Pons (tissue), 1 donor: Measurements from ENCODE around the gene SPN.
"Not testable (repeated sequence)": the region's sequence is repeated elsewhere in the genome, so short reads cannot be mapped to it uniquely, and the experiment has no call there.

Experiments
- DNase-seq: peaks from one replicate; pipeline ENCODE4 v3.0.0-alpha.2; 2016; ENCODE audit warnings: low spot score

SPN gene

DNA sequence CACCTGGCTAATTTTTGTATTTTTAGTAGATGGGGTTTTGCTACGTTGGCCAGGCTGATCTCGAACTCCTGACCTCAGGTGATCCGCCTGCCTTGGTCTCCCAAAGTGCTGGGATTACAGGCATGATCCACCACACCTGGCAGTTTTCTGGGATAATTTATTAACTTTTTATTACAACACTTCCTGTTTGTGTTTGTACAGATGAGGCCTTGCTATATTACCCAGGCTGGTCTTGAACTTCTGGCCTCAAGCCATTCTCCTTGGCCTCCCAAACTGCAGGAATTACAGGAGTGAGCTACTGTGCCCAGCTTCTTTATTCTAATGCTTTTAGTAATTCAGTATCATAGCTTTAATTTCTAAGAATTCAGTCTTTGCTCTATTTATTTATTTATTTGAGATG lies 16.1 kb upstream of the SPN start:
- no peak for DNase-seq

DNA sequence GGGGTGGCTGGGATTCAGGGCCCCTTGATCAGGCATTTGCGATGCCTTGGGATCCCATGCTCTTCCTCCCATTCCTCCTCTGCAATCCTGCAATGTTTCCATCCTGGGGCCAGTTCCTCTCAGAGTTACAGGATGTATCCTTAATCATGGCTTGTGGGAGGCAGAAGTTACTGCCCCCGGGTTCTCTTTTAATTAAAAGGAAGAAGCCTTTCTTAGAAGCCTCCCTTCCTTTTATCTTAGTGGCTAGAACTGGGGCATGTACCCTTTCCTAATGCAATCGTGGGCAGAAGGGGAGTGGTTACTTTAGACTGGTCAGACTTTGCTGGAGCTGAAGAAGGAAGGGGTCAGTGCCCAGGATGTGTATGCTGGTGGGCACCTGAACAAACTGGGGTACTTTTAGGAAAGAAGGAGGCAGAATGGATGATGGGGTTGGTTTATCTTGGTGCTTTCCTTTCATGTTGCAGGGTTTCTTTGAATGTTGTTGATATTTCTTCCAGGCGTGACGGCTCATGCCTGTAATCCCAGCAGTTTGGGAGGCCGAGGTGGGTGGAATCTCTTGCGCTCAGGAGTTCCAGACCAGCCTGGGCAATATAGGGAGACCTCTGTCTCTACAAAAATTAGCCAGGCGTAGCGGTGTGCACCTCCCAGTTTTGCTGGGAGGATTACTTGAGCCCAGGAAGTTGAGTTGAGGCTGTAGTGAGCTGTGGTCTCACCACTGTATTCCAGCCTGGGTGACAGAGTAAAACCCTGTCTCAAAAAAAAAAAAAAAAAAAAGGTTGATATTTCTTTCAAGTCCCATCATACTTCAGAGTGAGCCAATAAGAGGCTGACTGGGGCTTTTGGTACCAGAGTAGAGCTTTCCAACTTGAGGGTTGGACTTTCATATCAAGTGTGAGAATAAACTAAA lies 13.2 kb upstream of the SPN start:
- DNase-seq: no peak

DNA sequence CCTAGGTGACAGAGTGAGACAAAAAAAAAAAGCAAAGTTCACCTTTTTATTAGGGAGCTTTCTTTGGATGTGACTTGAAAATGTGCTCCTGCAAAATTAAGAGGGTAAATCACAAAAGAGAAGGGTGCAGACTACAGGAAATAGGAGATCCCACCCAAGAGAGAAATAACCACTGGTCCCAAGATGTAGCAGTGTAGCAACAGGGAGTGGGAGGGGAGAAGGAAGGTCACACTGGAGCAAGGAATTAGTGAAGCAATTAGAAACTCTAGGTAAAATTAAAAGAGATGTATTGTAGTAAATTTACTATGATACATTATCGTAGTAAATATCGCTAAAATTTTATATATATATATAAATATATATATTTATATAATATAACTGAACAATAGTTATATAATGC lies 12.3 kb upstream of the SPN start:
- no peak for DNase-seq

DNA sequence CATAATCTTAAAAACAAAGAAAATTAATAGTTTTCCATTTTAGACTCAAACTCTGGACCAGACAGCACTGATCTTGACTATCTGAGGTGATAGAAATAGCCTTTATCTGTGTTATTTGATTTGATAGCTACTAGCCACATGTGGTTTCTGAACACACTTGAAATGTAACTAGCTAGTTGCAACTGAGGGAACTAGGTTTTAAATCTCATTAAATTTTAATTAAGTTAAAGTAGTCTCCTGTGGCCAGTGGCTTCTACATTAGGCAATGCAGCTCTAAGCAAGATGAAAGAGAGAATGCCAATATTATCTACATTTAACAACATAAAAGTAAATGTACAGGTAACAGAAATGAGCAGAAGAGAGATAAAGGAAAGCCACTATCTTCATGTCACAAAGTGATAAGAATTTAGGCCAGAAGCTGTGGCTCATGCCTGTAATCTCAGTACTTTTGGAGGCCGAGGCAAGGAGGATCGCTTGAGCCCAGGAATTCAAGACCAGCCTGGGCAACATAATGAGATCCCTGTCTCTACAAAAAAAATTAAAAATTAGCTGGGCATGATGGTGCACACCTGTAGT lies 11.2 kb upstream of the SPN start:
- DNase-seq: no peak

DNA sequence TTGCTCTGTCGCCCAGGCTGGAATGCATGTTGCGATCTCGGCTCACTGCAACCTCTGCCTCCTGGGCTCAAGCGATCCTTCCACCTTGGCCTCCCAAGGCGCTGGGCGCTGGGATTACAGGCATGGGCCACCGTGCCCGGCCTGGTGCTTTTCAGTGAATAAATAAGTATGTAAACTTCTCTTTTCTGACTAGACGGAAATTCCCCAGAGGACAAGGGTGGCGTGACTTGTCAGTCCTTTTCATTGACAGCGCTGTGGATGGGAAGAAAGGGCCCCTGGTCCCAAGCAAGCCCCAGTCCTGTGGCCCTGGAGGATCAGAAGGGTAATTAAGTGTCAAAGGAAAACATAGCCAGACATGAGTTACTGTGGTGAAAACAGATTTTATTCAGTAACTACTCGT lies 9.6 kb upstream of the SPN start:
- DNase-seq: peak; percentile 33

DNA sequence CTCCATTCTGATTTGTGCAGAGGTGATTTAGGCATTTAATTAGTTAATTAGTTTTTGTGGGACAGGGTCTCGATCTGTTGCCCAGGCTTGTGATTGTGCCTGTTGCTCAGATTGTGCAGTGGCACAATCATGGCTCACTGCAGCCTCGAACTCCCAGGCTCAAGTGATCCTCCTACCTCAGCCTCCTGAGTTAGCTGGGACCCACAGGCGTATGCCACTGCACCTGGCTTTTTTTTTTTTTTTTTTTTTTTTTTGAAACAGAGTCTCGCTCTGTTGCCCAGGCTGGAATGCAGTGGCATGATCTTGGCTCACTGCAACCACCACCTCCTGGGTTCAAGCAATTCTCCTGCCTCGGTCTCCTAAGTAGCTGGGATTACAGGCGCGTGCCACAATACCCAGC lies 9.2 kb upstream of the SPN start:
- not testable (repeated sequence) for DNase-seq

DNA sequence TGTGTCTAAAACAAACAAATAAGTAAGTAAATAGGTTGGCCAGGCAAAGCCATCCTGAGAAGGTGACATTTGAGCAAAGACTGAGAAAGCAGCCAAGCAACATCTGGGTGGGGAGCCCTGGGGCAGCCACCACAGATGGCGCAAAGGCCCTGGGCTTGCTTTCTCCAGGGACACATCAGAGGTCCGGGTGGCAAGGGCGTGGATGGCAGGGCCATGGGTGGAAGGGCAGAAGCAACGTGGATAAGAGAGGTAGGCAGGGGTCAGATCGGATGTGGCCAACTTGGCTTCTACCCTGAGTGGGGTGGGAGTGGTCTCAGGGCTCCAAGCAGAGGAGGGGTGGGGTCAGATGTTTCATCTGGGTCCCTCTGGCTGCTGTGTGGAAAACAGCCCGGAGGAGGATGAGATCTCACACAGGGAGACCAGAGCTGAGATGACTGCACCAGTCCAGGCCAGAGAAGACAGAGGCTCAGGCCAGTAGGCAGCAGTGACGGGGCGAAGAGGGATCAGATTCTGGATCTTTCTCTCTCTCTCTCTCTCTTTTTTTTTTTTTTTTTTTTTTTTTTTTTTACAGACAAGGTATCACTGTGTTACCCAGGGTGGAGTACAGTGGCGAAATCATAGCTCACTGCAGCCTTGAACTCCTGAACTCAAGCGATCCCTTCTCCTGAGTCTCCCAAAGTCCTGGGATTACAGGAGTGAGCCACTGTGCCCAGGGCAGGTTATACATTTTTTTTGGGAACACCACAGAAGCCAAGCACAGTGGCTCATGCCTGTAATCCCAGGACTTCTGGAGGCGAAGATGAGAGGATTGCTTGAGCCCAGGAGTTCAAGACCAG lies 6.1 kb upstream of the SPN start:
- no peak for DNase-seq

DNA sequence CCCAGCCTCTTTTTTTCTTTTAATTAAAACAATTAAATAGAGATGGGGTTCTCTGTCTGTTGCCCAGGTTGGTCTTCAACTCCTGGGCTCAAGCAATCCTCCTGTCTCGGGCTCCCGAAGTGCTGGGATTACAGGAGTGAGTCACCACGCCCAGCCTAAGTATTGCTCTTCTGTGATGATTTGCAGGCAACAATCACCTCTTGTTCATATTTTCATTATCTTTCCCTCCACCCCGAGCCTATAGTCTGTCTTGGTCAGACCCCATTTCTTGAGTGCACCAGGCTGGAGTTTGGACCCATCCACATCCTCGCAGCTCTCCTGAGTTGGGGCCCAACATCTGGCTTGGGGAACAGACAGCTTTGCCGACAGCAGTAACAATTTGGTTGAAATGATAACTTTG lies 4.3 kb upstream of the SPN start:
- no peak for DNase-seq

DNA sequence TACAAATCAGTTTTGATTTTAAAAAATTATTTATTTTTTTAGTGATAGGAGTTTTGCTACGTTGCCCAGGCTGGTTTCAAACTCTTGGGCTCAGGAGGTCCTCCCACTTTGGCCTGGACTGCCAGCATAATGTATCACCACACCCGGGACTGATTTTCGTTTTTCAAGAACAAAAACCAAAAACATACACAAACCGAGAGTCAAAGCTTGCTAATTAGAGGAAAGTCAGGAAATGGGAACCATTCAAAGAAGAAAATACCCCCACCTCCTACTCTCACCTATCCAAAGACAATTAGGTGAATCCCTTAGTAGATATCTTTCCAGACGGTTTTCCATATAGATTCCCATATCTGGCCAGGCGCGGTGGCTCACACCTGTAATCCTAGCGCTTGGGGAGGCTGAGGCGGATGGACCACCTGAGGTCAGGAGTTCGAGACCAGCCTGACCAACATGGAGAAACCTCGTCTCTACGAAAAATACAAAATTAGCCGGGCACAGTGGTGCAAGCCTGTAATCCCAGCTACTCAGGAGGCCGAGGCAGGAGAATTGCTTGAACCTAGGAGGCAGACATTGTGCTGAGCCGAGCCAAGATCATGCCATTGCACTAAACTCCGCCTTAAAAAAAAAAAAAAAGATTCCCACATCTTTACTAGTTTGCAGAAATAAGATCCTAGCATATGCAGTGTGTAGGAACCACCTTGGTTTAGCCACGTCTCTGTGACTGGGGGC lies 883 bp upstream of the SPN start:
- DNase-seq: no peak

DNA sequence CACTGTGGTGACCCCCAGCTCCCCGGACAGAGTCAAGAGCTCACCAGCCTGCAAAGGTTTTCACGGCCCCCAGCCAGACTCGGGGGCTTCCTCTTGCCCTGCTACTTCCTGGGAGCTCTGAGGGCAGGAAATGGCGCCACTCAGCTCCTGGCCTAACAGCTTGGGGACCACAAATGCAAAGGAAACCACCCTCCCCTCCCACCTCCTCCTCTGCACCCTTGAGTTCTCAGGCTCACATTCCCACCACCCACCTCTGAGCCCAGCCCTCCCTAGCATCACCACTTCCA lies 375 bp upstream of the SPN start:
- no peak for DNase-seq

DNA sequence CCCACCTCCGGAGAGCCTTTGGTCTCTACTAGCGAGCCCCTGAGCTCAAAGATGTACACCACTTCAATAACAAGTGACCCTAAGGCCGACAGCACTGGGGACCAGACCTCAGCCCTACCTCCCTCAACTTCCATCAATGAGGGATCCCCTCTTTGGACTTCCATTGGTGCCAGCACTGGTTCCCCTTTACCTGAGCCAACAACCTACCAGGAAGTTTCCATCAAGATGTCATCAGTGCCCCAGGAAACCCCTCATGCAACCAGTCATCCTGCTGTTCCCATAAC lies 702 bp downstream of the SPN start:
- DNase-seq: no peak

DNA sequence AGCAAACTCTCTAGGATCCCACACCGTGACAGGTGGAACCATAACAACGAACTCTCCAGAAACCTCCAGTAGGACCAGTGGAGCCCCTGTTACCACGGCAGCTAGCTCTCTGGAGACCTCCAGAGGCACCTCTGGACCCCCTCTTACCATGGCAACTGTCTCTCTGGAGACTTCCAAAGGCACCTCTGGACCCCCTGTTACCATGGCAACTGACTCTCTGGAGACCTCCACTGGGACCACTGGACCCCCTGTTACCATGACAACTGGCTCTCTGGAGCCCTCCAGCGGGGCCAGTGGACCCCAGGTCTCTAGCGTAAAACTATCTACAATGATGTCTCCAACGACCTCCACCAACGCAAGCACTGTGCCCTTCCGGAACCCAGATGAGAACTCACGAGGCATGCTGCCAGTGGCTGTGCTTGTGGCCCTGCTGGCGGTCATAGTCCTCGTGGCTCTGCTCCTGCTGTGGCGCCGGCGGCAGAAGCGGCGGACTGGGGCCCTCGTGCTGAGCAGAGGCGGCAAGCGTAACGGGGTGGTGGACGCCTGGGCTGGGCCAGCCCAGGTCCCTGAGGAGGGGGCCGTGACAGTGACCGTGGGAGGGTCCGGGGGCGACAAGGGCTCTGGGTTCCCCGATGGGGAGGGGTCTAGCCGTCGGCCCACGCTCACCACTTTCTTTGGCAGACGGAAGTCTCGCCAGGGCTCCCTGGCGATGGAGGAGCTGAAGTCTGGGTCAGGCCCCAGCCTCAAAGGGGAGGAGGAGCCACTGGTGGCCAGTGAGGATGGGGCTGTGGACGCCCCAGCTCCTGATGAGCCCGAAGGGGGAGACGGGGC lies 1.3 kb downstream of the SPN start:
- DNase-seq: no peak

DNA sequence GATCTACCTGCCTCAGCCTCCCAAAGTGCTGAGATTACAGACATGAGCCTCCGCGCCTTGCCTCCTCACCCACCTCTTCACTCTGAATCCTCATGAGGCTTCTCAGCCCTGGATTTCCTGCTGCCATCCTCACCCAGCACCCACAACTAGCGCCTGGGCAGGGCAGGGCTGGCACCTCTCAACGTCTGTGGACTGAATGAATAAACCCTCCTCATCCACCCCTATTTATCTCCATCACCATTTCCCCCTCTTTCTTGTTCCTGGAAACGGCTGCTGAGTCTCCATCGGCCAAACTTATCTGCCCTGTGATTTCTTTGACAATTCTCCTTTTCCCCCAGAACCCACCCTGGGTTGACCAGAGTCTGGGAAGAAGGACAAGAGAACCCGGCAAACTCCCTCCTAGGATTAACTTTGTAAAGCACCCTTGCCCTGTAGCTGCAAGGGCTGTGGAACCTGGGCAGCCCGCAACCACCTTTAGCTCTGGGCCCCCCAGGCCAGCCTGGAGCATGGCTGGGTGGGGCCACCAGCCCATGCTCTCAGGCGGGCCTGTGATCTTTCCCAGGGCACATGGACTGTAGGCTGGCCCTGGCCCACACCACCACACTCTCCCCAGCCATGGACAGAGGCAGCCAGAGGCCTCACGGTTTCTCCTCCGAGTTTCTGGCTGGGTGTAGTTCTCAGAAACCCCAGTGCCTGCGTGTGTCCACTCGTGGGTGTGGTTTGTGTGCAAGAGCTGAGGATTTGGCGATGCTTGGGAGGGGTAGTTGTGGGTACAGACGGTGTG lies 2.4 kb downstream of the SPN start:
- no peak for DNase-seq

DNA sequence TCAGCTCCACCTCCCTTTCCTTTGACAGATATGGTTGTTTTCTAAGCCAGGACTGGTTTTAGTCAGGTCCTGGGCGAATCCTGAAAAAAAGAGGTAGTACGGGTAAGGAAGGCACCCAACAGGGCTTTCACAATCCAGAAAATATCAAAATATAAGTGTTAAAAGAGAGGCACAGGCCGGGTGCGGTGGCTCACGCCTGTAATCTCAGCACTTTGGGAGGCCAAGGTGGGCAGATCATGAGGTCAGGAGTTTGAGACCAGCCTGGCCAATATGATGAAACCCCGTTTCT lies 4.2 kb downstream of the SPN start:
- DNase-seq: not testable (repeated sequence)

DNA sequence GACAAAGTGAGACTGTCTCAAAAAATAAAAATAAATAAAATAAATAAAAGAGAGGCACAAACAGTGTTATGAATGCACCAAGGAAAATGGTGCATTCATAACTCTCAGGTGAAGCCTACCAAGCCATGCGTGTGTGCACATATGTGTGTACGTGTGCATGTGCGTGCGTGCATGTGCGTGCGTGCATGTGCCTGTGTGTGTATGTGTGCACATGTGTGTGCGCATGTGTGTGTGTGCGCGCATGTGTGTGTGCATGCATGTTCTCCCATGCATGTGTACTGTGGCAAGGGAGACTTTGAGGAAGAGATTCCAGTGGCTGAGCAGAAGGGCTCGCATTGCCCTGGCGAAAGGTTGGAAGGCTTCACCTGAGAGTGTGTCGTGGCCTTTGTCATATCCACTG lies 4.7 kb downstream of the SPN start:
- DNase-seq: no peak

DNA sequence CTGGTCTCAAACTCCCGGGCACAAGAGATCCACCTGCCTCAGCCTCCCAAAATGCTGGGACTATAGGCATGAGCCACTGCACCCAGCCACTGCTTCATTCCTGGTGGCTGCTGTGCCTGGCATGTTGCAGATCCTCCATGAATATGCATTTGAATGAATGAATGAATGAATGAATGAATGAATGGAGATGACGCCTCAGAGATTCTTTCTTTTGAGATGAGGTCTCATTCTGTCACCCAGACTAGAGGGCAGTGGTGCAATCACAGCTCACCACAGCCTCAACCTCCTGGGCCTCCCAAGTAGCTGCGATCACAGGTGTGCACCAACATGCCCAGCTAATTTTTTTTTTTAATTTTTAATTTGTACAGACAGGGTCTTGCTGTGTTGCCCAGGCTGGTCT lies 5.2 kb downstream of the SPN start:
- no peak for DNase-seq

DNA sequence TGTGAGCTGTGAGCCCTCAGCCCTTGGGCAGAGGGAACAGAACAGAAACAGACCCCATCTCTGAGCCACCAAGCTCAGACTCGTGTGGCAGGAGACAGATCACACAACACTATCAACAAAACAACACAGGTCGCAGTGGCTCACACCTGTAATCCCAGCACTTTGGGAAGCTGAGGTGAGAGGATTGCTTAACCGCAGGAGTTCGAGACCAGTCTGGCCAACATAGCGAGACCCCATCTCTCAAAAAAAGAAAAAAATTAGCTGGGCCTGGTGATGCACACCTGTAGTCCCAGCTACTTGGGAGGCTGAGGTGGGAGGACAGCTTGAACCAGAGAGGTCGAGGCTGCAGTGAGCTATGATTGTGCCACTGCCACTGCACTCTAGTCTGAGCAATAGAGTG lies 10.5 kb downstream of the SPN start:
- DNase-seq: no peak

DNA sequence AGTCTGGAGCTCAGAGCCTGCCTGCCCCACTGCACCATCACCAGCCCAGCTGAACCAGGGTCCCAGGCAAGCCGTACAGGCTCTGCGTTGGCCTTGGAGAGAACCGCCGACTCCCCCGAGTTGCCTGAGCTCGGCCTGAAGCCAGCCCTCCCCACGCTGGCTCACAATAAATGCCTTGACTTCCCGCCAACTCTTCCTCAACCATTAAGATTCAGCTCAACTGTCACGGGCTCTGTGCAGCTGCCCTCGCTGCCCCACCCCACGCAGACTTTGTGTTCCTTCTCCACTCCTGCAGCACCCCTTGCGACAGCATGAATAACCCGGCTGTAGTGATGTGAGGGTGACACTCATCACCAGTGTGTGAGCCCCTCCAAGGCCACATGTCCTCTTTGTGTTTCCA lies 11.1 kb downstream of the SPN start:
- DNase-seq: peak; percentile 88

DNA sequence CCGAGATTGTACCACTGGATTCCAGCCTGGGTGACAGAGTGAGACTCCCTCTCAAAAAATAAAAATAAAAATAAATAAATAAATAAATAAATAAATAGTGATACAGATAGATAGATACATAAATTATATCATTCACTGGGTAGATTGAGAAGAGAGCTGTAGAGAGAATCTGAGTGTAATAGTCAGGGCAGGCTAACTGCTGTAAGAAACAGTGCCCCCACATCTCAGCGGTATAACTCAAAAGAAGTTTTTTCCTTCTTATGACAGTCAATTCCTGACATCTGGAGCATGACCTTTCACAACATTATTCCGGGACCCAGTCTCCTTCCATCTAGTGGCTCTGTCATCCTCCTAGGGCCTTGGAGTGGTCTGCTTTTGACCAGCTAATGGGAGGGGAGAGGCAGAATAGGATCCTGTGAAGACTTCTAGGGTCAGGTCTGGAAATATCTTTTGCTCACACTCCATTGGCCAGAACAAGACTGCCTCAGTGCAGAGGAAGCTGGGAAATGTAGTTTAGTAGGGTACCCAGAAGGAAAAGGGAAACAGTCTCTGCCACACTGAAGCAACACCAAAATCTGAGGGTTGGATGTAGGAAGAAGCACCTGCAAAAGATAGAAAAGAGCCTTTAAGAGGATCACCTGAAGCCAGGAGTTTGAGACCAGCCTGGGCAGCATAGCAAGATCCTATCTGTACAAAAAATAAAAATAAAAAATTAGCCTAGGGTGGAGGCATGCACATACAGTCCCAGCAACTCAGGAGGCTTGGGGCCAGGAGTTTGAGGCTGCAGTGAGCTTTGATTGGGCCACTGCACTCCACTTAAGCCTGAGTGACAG lies 13.0 kb downstream of the SPN start:
- DNase-seq: peak; percentile 50
